ENCODE data around the gene TMTC2. TPM values are rescaled to one million over a fixed set of nuclear protein-coding genes. Genes with fewer than 3 reads are reported as not detected.

Gene TMTC2
- total RNA-seq, 1 experiment from 2014 or later, result 1.7 TPM

DNA sequence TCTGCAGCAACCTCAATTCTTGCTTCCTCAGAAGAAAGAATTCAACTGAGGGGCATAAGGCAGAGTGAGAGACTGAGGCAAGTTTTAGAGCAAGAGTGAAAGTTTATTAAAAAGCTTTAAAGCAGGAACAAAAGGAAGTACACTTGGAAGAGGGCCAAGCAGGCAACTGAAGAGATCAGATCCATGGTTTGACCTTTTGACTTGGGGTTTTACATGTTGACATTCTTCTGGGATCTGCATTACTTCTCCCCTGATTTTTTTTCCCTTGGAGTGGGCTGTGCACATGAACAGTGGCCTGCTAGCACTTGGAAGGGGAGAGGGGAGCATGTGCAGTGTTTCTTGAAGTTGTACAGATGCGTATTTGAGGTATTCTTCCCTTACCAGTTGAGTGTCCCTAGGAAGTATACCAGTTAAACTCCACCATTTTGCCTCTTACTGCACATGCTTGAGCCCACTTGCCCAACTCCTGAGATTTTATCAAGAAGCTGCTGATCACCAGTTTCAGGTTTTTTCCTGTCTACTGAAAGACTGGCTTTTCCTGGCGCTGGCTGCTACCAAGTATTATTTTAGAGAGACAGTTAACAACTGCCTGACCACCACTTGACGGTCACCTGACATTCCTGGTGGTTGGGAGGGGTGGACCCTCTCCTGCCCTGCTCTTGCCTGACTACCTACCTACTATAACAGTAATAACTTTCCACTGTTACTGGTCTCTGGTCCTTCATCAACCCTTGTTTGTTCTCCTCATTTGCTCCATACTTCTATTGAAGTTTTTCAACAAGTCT, 26.0 kb upstream of the TMTC2 start:
- intact Hi-C loops (cut with micrococcal nuclease), result no loop called here
- H3K36me3 Mint-ChIP-seq (ENCODE audit: insufficient read depth, unreplicated experiment), result no peaks in the 10 kb centered on the region

GRCh38 chr12:82663893-82664292, 22.8 kb upstream of the TMTC2 start:
- Mint-ChIP-seq H3K4me1 (ENCODE audit: insufficient read depth, unreplicated experiment) (peaks cover 14% of the 10 kb centered on the region), H3K4me3 (ENCODE audit: unreplicated experiment) (no peak overlapping the region), H3K27me3 (ENCODE audit: insufficient read depth, unreplicated experiment) (no peaks in the 10 kb centered on the region), H3K27ac (ENCODE audit: low read depth, unreplicated experiment) (no peak overlapping the region), H3K36me3 (ENCODE audit: insufficient read depth, unreplicated experiment) (no peaks in the 10 kb centered on the region), H3K9me3 (ENCODE audit: unreplicated experiment) (no peaks in the 10 kb centered on the region)
- DNase-seq (ENCODE audit: unreplicated experiment), result no peak
- intact Hi-C loops (cut with micrococcal nuclease), result no loop called here
- CTCF ChIA-PET, result interaction anchor here (1.0 kb wide), 1 partner anchor 17 kb away, joined by 3 read pairs; no protein-coding TSS in a partner anchor
- POLR2A ChIA-PET, result no interaction called here
- BruUV-seq (replicated peaks), result no TSS peak
- TF ChIP-seq CTCF (IDR thresholded peaks at IDR 0.05; ENCODE audit: unreplicated experiment), result no peak

More for the DNA sequence above, 26.0 kb upstream of the TMTC2 start:
- POLR2A ChIA-PET, result interaction anchor here (0.6 kb wide), 1 partner anchor 238 kb away, joined by 3 read pairs; no protein-coding TSS in a partner anchor
- no peaks in the 10 kb centered on the region for H3K9me3 Mint-ChIP-seq (ENCODE audit: unreplicated experiment)
- peaks cover 9% of the 10 kb centered on the region for H3K4me1 Mint-ChIP-seq (ENCODE audit: insufficient read depth, unreplicated experiment)
- no peak overlapping the region for H3K4me3 Mint-ChIP-seq (ENCODE audit: unreplicated experiment)
- no peaks in the 10 kb centered on the region for H3K27me3 Mint-ChIP-seq (ENCODE audit: insufficient read depth, unreplicated experiment)
- TF ChIP-seq CTCF (IDR thresholded peaks at IDR 0.05; ENCODE audit: unreplicated experiment), result no peak
- CTCF ChIA-PET, result interaction anchor here (0.5 to 0.9 kb wide), 3 partner anchors 236 to 751 kb away, joined by 3 read pairs; partner anchors contain the start of genes CCDC59 and METTL25
- no peak for DNase-seq (ENCODE audit: unreplicated experiment)
- no TSS peak for BruUV-seq (replicated peaks)
- H3K27ac Mint-ChIP-seq (ENCODE audit: low read depth, unreplicated experiment), result no peak overlapping the region

- H3K36me3 Mint-ChIP-seq (ENCODE audit: insufficient read depth, unreplicated experiment), result no peaks in the 10 kb centered on the region
- no peaks in the 10 kb centered on the region for H3K27me3 Mint-ChIP-seq (ENCODE audit: insufficient read depth, unreplicated experiment)
- H3K9me3 Mint-ChIP-seq (ENCODE audit: unreplicated experiment), result no peaks in the 10 kb centered on the region
- DNase-seq (ENCODE audit: unreplicated experiment), result no peak
- no peak overlapping the region for H3K27ac Mint-ChIP-seq (ENCODE audit: low read depth, unreplicated experiment)
- no peak overlapping the region for H3K4me3 Mint-ChIP-seq (ENCODE audit: unreplicated experiment)
- intact Hi-C loops (cut with micrococcal nuclease), result no loop called here
- ChIA-PET CTCF (interaction anchor here (0.6 kb wide), 1 partner anchor 1813 kb away, joined by 3 read pairs; no protein-coding TSS in a partner anchor), POLR2A (no interaction called here)
- no peak for TF ChIP-seq CTCF (IDR thresholded peaks at IDR 0.05; ENCODE audit: unreplicated experiment)
- BruUV-seq (replicated peaks), result no TSS peak
- H3K4me1 Mint-ChIP-seq (ENCODE audit: insufficient read depth, unreplicated experiment), result peaks cover 6% of the 10 kb centered on the region
Observed at GRCh38 chr12:82665142-82665923, 21.4 kb upstream of the TMTC2 start.

DNA sequence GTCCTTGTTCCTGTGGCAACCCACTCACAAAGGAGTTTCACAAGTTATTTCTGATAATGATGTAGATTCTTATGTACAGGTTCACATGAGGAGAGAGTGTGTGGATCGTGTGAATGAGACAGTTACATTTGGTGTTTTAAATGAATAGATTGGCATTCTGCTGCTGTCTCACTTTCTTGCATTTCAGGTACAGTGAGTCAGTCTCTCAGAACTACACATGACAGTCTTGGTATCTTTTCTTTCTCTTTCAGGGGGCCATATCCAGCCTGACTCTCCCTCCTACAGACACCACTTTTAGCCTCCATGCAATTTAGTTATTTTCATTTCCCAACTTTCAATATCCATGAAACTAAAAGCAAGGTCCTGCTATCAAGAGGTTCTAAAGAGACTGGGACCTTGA, 19.9 kb upstream of the TMTC2 start:
- Mint-ChIP-seq H3K27me3 (ENCODE audit: insufficient read depth, unreplicated experiment) (no peaks in the 10 kb centered on the region), H3K4me3 (ENCODE audit: unreplicated experiment) (no peak overlapping the region), H3K27ac (ENCODE audit: low read depth, unreplicated experiment) (no peak overlapping the region), H3K36me3 (ENCODE audit: insufficient read depth, unreplicated experiment) (no peaks in the 10 kb centered on the region), H3K9me3 (ENCODE audit: unreplicated experiment) (no peaks in the 10 kb centered on the region), H3K4me1 (ENCODE audit: insufficient read depth, unreplicated experiment) (peaks cover 5% of the 10 kb centered on the region)
- intact Hi-C loops (cut with micrococcal nuclease), result no loop called here
- no TSS peak for BruUV-seq (replicated peaks)
- no peak for DNase-seq (ENCODE audit: unreplicated experiment)
- POLR2A ChIA-PET, result no interaction called here
- no peak for TF ChIP-seq CTCF (IDR thresholded peaks at IDR 0.05; ENCODE audit: unreplicated experiment)
- CTCF ChIA-PET, result no interaction called here
